ENCODE data around the gene TRMT10A. TPM values are rescaled to one million over a fixed set of nuclear protein-coding genes. Genes with fewer than 3 reads are reported as not detected.

The TRMT10A gene
- total and polyA plus RNA-seq, 2 of the 13 experiments (the other 11 are each of a cell fraction or from before 2014, with no cell fraction given): 3.9 to 12.6 TPM

GRCh38 chr4:99574530-99575324 is 10.9 kb upstream of the TRMT10A start, which contains the start of gene MTTP (continued):
- no peak for TF ChIP-seq NFAT5 (CRISPR knock-in tag; IDR thresholded peaks at IDR 0.05)
- TF ChIP-seq ZBTB40 (IDR thresholded peaks at IDR 0.05): no peak
- no peak for TF ChIP-seq ZBTB40 (CRISPR knock-in tag; IDR thresholded peaks at IDR 0.05)
- no peak for TF ChIP-seq ZNF879 (CRISPR knock-in tag; IDR thresholded peaks at IDR 0.05)
- TF ChIP-seq U2AF1 (optimal IDR thresholded peaks at IDR 0.05; ENCODE audit: low read depth, low read length): no peak
- peak; percentile 41; the same call in 1 of the 2 replicates for TF ChIP-seq ZNF362 (CRISPR knock-in tag; IDR thresholded peaks at IDR 0.05; ENCODE audit: borderline replicate concordance)
- no peak for TF ChIP-seq MAFF (IDR thresholded peaks at IDR 0.05; ENCODE audit: low read depth, low read length)
- TF ChIP-seq MNT (IDR thresholded peaks at IDR 0.05): no peak
- no peak for TF ChIP-seq ZNF737 (CRISPR knock-in tag; IDR thresholded peaks at IDR 0.05; ENCODE audit: borderline replicate concordance)
- TF ChIP-seq ZNF746 (CRISPR knock-in tag; IDR thresholded peaks at IDR 0.05): no peak
- no peak for TF ChIP-seq ZNF549 (CRISPR knock-in tag; IDR thresholded peaks at IDR 0.05)
- TF ChIP-seq HOXA5 (CRISPR knock-in tag; IDR thresholded peaks at IDR 0.05): peak; percentile 57; the same call in 1 of the 2 replicates

All from HepG2 (cell line).